ENCODE measurements around the gene PRKAG3.

PRKAG3 gene

DNA sequence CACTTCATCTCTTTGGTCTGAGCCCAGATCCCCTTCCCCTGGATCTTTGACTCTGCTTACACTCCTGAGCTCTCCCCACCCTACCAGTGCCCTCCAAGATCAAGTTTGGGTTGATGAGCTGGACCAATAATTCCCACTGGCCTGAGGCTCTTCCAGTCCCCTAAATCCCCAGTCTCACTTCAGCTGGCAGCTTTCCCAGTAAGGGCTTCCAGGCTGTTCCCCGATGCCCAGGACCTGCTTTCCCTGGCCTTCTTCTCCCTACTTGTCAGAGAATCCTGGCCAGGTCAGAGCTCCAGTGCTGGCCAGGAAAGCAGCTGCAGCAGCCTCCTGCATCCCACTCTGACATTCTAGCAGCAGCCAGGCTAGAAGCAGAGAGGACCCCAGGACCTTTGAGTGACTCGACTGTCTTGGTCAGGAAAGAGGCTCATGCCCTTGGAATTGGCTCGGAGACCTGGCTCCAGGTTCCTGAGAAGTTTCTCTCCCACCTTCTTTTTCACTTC is 31.5 kb upstream of the PRKAG3 start:
- no peak for TF ChIP-seq CTCF (IDR thresholded peaks at IDR 0.05; ENCODE audit: low read depth, low read length, missing control alignments)

GRCh38 chr2:218861645-218862318 is 30.2 kb upstream of the PRKAG3 start:
- DNase-seq (ENCODE audit: extremely low read depth, low read depth): no peak
- H3K4me3 ChIP-seq (replicated peaks; ENCODE audit: low read depth, low read length): no peak overlapping the region
- no peak for TF ChIP-seq CTCF (IDR thresholded peaks at IDR 0.05; ENCODE audit: low read depth, low read length, missing control alignments)

More for the DNA sequence above, 31.5 kb upstream of the PRKAG3 start:
- no peak for DNase-seq (ENCODE audit: extremely low read depth, low read depth)
- no peak overlapping the region for H3K4me3 ChIP-seq (replicated peaks; ENCODE audit: low read depth, low read length)

DNA sequence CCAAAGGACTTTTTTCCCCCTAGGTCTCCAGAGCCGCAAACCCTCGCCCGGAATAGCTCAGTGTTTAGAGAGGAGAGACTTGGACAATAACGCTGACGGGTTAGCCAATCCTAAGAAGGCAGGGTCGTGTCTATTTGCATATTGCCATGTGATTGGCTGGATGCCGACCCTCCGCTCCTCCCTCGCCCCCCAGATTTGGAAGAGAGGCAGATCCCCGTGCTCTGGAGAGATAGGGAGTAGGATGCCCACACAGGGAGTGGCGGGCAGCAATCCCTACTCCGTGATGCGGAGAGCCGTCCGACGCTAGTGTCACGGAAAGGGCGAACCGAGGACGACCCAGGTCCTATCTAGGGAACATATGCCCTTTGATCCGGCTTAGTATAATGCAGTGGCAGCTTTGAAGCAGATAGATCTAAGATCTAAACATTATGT is 29.4 kb upstream of the PRKAG3 start:
- no peak overlapping the region for H3K4me3 ChIP-seq (replicated peaks; ENCODE audit: low read depth, low read length)
- DNase-seq (ENCODE audit: extremely low read depth, low read depth): peak; percentile 38
- TF ChIP-seq CTCF (IDR thresholded peaks at IDR 0.05; ENCODE audit: low read depth, low read length, missing control alignments): no peak

DNA sequence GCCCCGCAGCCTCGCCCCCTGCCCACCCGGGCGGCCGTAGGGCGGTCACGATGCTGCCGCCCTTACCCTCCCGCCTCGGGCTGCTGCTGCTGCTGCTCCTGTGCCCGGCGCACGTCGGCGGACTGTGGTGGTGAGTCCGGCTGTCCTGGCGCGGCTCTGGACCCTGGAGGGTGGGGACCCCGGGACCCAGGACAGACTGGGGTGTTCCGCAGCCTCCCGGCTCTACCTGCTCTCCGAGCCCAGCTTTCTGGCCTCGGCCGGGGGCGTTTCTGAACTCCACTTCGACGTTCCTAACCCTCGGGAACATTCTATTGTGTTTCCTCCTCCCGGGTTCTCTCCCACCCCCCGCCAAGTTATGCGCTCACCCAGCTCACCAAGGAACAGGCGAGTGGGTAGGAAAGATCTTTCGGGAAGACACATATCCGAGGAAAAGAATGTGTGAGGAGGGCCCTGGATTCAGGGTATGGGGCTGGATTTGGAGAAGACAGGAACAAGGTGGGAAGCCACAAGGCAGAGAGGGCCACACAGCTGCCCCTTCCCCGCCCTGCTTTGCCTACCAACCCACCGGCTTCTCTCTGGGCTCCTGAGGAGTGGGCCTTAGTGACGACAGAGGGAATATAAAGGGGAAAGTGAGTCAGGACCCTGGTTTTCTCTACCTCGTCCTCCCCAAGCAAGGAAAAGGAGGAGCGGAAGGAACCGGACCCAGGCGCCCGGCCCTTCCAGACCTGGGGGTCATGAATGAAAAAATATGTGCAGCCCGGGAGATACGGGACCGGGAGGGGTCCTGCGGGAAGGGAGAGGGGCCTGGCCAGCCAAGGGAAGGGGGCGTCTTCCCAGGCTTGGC is 28.6 kb upstream of the PRKAG3 start:
- TF ChIP-seq CTCF (IDR thresholded peaks at IDR 0.05; ENCODE audit: low read depth, low read length, missing control alignments): no peak
- DNase-seq (ENCODE audit: extremely low read depth, low read depth): no peak
- no peak overlapping the region for H3K4me3 ChIP-seq (replicated peaks; ENCODE audit: low read depth, low read length)

- no peak within 1 kb of the TSS for H3K4me3 ChIP-seq (replicated peaks; ENCODE audit: low read depth, low read length)
- no peak for DNase-seq (ENCODE audit: extremely low read depth, low read depth)
- TF ChIP-seq CTCF (IDR thresholded peaks at IDR 0.05; ENCODE audit: low read depth, low read length, missing control alignments): no peak
Measured at GRCh38 chr2:218859556-218859987, 28.0 kb upstream of the PRKAG3 start, which contains the start of gene WNT6. Gene WNT6 (plus strand): TSS chr2:218859805. CDS start chr2:218860038, 233 bp downstream.

GRCh38 chr2:218858671-218859555 is 27.3 kb upstream of the PRKAG3 start:
- TF ChIP-seq CTCF (IDR thresholded peaks at IDR 0.05; ENCODE audit: low read depth, low read length, missing control alignments): no peak
- no peak overlapping the region for H3K4me3 ChIP-seq (replicated peaks; ENCODE audit: low read depth, low read length)
- DNase-seq (ENCODE audit: extremely low read depth, low read depth): no peak

All from HFF-Myc (cell line).